Right lobe of liver (tissue), 4 donors: ENCODE measurements around the gene KANK3.
"Not testable (repeated sequence)": the region's sequence is repeated elsewhere in the genome, so short reads cannot be mapped to it uniquely, and the experiment has no call there.

Source experiments
- CTCF ChIP-seq, 4 donors: fragments of 200-600 bp in 3 of 4; fragments of 450-650 bp in 1 of 4; IDR thresholded peaks; one replicate each; pipeline versions ENCODE4 v1.5.1 to v1.8.0; 2016 to 2022; ENCODE audit warnings: antibody characterized with exemption in 4 of 4, mild to moderate bottlenecking in 2 of 4
- POLR2A ChIP-seq: fragments of 450-650 bp; IDR thresholded peaks from one replicate; pipeline ENCODE4 v1.6.1; 2017; ENCODE audit warnings: antibody characterized with exemption, mild to moderate bottlenecking
- donor health status: DM: no; HTN: no; CAD: no.
- donor health status: DM: no; HTN: no; CAD: no.
- donor health status: DM: no; HTN: yes; CAD: no.

- not testable (repeated sequence) for TF ChIP-seq CTCF (IDR thresholded peaks at IDR 0.05); POLR2A
Observed at GRCh38 chr19:8349629-8350372, 6.7 kb upstream of the KANK3 start.
